Measurements from ENCODE around the gene PGAM5.

The PGAM5 gene

GRCh38 chr12:132723015-132723763, 12.5 kb downstream of the PGAM5 start:
- no peak for DNase-seq

- no peak for DNase-seq
Measured at GRCh38 chr12:132723764-132724140, 13.1 kb downstream of the PGAM5 start.

GRCh38 chr12:132724506-132725241, 14.0 kb downstream of the PGAM5 start:
- no peak for DNase-seq

- DNase-seq, result no peak
Measured at GRCh38 chr12:132726386-132726785, 15.7 kb downstream of the PGAM5 start.

GRCh38 chr12:132727091-132727794, 16.6 kb downstream of the PGAM5 start:
- DNase-seq, result no peak

GRCh38 chr12:132728502-132728901, 17.9 kb downstream of the PGAM5 start:
- no peak for DNase-seq

GRCh38 chr12:132729541-132730320, 19.1 kb downstream of the PGAM5 start:
- DNase-seq, result no peak

- DNase-seq, result no peak
Measured at GRCh38 chr12:132730353-132730752, 19.7 kb downstream of the PGAM5 start.

- DNase-seq, result no peak
Measured at GRCh38 chr12:132731574-132731973, 20.9 kb downstream of the PGAM5 start.

- DNase-seq, result no peak
Measured at GRCh38 chr12:132734206-132734605, 23.6 kb downstream of the PGAM5 start.

- DNase-seq, result no peak
Measured at GRCh38 chr12:132735496-132735895, 24.9 kb downstream of the PGAM5 start.

- DNase-seq, result no peak
Measured at GRCh38 chr12:132736378-132736777, 25.7 kb downstream of the PGAM5 start.

- DNase-seq, result no peak
Measured at GRCh38 chr12:132736913-132737312, 26.3 kb downstream of the PGAM5 start.

- no peak for DNase-seq
Measured at GRCh38 chr12:132739600-132740312, 29.1 kb downstream of the PGAM5 start.

GRCh38 chr12:132740313-132740646, 29.6 kb downstream of the PGAM5 start:
- DNase-seq, result no peak

- DNase-seq, result no peak
Measured at GRCh38 chr12:132740652-132741051, 30.0 kb downstream of the PGAM5 start.

- no peak for DNase-seq
Measured at GRCh38 chr12:132741620-132742019, 31.0 kb downstream of the PGAM5 start.

- no peak for DNase-seq
Measured at GRCh38 chr12:132743831-132744230, 33.2 kb downstream of the PGAM5 start.

- DNase-seq, result no peak
Measured at GRCh38 chr12:132746613-132747012, 36.0 kb downstream of the PGAM5 start.

GRCh38 chr12:132747395-132747794, 36.8 kb downstream of the PGAM5 start:
- DNase-seq, result no peak

GRCh38 chr12:132747896-132748295, 37.3 kb downstream of the PGAM5 start:
- DNase-seq, result no peak

GRCh38 chr12:132748319-132748718, 37.7 kb downstream of the PGAM5 start:
- no peak for DNase-seq

All from NK-92 treated with Interleukin-12 subunit alpha and Interleukin-12 subunit beta, amount 100 ng/mL, for 24 hours (cell line).